ENCODE measurements around the gene GRPEL1.

GRPEL1 gene

GRCh38 chr4:7009564-7009963 lies 58.3 kb downstream of the GRPEL1 start:
- no peak for DNase-seq (ENCODE audit: low spot score)
- in situ Hi-C loops (cut with MboI; ENCODE audit: low sequenced_read_pairs, unreplicated experiment), result no loop called here
- no peak for TF ChIP-seq CTCF (IDR thresholded peaks at IDR 0.05; ENCODE audit: borderline replicate concordance, control extremely low read depth, extremely low read depth, insufficient read depth, missing control alignments)

All from GM13976 (cell line).